GM19043 (cell line): ENCODE measurements around the gene C21orf91.
A peak's percentile ranks its signal among the peaks of the same experiment; 100 is the strongest.

Experiments
- ATAC-seq: cut with Tn5 transposase; IDR thresholded peaks from one replicate; pipeline ENCODE4 v1.9.1; 2021; ENCODE audit warnings: low read depth; ENCODE audit not compliant: unreplicated experiment

The C21orf91 gene

GRCh38 chr21:17819114-17819876 lies at the start of gene C21orf91:
TSS of gene C21orf91 (minus strand) at chr21:17819356. CDS start at chr21:17818318, 1,038 bp downstream.
- ATAC-seq, result peak; percentile 83

GRCh38 chr21:17866590-17866989 lies 47.4 kb upstream of the C21orf91 start:
- ATAC-seq, result no peak

GRCh38 chr21:17859661-17860060 lies 40.5 kb upstream of the C21orf91 start:
- ATAC-seq, result no peak

- ATAC-seq, result no peak
These were observed 39.6 kb upstream of the C21orf91 start for GRCh38 chr21:17858747-17859146.

GRCh38 chr21:17854745-17855144 lies 35.6 kb upstream of the C21orf91 start:
- no peak for ATAC-seq

- ATAC-seq, result no peak
These were observed 34.5 kb upstream of the C21orf91 start for GRCh38 chr21:17853393-17854275.

GRCh38 chr21:17848228-17848627 lies 29.1 kb upstream of the C21orf91 start:
- ATAC-seq, result peak; percentile 86

GRCh38 chr21:17841103-17841502 lies 21.9 kb upstream of the C21orf91 start:
- ATAC-seq, result no peak

GRCh38 chr21:17834639-17835354 lies 15.6 kb upstream of the C21orf91 start:
- ATAC-seq, result no peak

GRCh38 chr21:17829472-17829871 lies 10.3 kb upstream of the C21orf91 start:
- no peak for ATAC-seq

GRCh38 chr21:17828223-17828622 lies 9.1 kb upstream of the C21orf91 start:
- ATAC-seq, result no peak

GRCh38 chr21:17823846-17824245 lies 4.7 kb upstream of the C21orf91 start:
- ATAC-seq, result no peak

GRCh38 chr21:17821121-17821520 lies 2.0 kb upstream of the C21orf91 start:
- no peak for ATAC-seq

GRCh38 chr21:17819877-17820229 lies 697 bp upstream of the C21orf91 start:
- ATAC-seq, result peak; percentile 66

- ATAC-seq, result no peak
These were observed 706 bp downstream of the C21orf91 start for GRCh38 chr21:17818186-17819113.

- ATAC-seq, result no peak
These were observed 5.8 kb downstream of the C21orf91 start for GRCh38 chr21:17813353-17813752.

GRCh38 chr21:17805966-17806365 lies 13.2 kb downstream of the C21orf91 start:
- ATAC-seq, result no peak

- ATAC-seq, result no peak
These were observed 15.6 kb downstream of the C21orf91 start for GRCh38 chr21:17803536-17803935.

- ATAC-seq, result no peak
These were observed 16.6 kb downstream of the C21orf91 start for GRCh38 chr21:17802572-17802971.
